Measurements from ENCODE around the gene SERPINB7.

- TF ChIP-seq TEAD4 (IDR thresholded peaks at IDR 0.05; ENCODE audit: borderline replicate concordance, insufficient read depth) (no peak), CTCF (IDR thresholded peaks at IDR 0.05) (no peak), YY1 (IDR thresholded peaks at IDR 0.05; ENCODE audit: low read depth) (no peak), FOXM1 (IDR thresholded peaks at IDR 0.05; ENCODE audit: low read depth) (no peak), EP300 (IDR thresholded peaks at IDR 0.05; ENCODE audit: borderline replicate concordance in 1 of 2, low read depth in 1 of 2, low read length in 1 of 2) (no peak), GATA2 (CRISPR knock-in tag; IDR thresholded peaks at IDR 0.05) (no peak), RAD21 (IDR thresholded peaks at IDR 0.05; ENCODE audit: low read length) (no peak), NRF1 (IDR thresholded peaks at IDR 0.05; ENCODE audit: low read depth, low read length) (no peak)
- TF ChIP-seq, protein P1, sequence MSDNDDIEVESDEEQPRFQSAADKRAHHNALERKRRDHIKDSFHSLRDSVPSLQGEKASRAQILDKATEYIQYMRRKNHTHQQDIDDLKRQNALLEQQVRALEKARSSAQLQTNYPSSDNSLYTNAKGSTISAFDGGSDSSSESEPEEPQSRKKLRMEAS (IDR thresholded peaks at IDR 0.05; ENCODE audit: low read depth) = no peak
- TF ChIP-seq, protein P2, sequence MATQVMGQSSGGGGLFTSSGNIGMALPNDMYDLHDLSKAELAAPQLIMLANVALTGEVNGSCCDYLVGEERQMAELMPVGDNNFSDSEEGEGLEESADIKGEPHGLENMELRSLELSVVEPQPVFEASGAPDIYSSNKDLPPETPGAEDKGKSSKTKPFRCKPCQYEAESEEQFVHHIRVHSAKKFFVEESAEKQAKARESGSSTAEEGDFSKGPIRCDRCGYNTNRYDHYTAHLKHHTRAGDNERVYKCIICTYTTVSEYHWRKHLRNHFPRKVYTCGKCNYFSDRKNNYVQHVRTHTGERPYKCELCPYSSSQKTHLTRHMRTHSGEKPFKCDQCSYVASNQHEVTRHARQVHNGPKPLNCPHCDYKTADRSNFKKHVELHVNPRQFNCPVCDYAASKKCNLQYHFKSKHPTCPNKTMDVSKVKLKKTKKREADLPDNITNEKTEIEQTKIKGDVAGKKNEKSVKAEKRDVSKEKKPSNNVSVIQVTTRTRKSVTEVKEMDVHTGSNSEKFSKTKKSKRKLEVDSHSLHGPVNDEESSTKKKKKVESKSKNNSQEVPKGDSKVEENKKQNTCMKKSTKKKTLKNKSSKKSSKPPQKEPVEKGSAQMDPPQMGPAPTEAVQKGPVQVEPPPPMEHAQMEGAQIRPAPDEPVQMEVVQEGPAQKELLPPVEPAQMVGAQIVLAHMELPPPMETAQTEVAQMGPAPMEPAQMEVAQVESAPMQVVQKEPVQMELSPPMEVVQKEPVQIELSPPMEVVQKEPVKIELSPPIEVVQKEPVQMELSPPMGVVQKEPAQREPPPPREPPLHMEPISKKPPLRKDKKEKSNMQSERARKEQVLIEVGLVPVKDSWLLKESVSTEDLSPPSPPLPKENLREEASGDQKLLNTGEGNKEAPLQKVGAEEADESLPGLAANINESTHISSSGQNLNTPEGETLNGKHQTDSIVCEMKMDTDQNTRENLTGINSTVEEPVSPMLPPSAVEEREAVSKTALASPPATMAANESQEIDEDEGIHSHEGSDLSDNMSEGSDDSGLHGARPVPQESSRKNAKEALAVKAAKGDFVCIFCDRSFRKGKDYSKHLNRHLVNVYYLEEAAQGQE (IDR thresholded peaks at IDR 0.05; ENCODE audit: low read depth, low read length) = no peak
Observed at GRCh38 chr18:63784787-63785452, 9.7 kb downstream of the SERPINB7 start.

Data from SK-N-SH (cell line).